ENCODE data around the gene OR2G6.
"Not testable (repeated sequence)": the region's sequence is repeated elsewhere in the genome, so short reads cannot be mapped to it uniquely, and the experiment has no call there.

- TF ChIP-seq CTCF, POLR2A (IDR thresholded peaks at IDR 0.05): not testable (repeated sequence)
Observed at GRCh38 chr1:248569049-248569448, 61.2 kb downstream of the OR2G6 start.
